Ramos (cell line): Measurements from ENCODE around the gene DIRAS2.

Experiments used
- in situ Hi-C: fragments of 300-500 bp; cut with MboI; formaldehyde crosslinking; loops from one replicate; pipeline ENCODE4 v1.14.3; 2022; ENCODE audit warnings: low sequenced_read_pairs; ENCODE audit not compliant: unreplicated experiment

The DIRAS2 gene

DNA sequence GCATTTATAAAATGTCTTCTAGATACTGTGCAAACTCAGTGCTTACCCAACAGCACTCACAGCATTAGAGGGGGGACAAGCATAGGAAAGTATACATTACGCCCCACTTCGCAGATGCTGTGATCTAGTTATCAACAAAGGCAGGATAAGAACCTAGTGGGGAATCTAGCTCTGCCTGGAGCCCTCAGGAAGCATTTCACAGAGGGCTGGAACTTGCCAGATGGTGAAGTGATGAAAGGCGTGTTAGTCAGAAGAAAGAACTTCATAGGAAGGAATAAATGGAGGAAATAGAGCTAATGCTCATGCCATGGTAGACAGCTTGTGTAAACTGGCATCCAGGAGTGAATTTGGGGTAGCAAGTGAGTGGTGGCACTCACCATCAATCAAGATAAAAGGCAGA, 25.8 kb downstream of the DIRAS2 start:
- in situ Hi-C loops, result no loop called here

DNA sequence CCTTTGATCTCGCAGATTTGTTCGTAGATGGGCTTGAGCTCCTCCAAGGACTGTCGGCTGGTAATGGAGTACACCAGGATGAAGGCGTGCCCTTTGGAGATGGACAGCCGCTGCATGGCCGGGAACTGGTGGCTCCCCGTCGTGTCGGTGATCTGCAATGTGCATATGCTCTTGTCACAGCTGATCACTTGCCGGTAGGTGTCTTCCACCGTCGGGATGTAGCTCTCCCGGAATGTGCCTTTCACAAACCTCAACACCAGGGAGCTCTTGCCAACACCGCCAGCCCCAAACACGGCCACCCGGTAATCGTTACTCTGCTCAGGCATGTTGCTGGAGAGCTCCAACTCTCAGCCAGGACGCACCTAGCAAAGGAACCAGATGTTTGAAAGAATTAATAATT, 29.1 kb downstream of the DIRAS2 start:
- in situ Hi-C loops, result no loop called here

GRCh38 chr9:90612957-90613356, 29.7 kb downstream of the DIRAS2 start:
- in situ Hi-C loops, result no loop called here

GRCh38 chr9:90611568-90611967, 31.1 kb downstream of the DIRAS2 start:
- in situ Hi-C loops, result no loop called here

DNA sequence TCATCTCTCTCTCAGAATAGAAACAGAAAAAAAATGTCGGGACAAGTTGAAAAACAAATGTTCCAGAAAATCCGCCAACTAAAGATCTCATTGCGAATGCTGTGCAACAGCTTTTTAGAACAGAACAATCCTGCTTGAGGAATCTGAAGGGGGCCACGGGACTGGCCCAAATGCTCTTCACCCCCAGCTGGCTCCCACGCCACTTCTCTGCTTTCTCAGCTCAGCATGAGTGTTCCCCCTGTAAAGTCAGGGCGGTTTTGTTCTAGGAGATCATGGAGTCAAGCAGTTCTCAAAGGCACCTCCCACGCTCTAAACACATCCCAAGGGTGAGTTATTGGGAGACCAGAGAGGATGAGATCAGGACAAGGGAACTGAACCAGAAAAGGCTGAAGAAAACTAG, 31.5 kb downstream of the DIRAS2 start:
- in situ Hi-C loops, result no loop called here

- in situ Hi-C loops, result no loop called here
Measured at GRCh38 chr9:90607701-90608516, 34.7 kb downstream of the DIRAS2 start.

DNA sequence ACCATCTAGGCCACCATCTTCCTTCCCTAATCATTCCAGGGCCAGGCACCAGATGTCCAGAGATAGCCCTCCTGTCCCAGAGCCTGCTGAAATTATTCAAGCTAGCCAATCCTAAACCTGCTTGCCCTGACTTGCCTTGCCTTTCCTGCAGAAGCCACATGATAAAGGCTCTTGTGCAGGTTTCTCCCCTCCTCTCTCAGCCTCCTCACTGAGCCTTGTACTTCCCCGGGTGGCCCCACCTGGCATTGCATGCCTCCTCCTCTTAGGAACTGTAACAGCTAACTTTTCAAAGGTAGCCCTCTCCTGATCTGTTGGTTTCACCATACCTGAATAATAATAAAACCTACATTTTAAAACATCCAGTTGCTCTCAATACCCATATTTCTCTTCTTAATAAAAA, 42.6 kb downstream of the DIRAS2 start:
- in situ Hi-C loops, result no loop called here

- in situ Hi-C loops, result no loop called here
Measured at GRCh38 chr9:90598191-90598590, 44.4 kb downstream of the DIRAS2 start.

DNA sequence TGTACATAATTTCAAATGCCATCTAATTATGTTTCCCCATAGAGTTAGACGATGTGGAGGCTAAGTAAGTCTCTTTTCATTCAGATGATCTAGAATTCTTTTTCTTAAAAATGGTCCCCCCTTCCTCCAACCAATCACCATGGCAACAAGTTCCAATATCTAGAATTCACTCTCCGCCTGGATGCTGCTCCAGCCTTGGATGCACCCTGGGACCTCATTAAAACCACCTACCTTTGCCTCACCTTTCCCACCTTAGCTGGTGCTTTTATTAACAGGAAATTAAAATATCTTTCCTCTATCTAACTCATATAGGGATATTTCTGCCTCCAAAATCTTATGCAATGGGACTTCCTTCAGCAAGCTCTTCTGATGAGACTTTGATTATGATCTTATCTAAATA, 49.0 kb downstream of the DIRAS2 start:
- in situ Hi-C loops, result no loop called here

GRCh38 chr9:90580576-90580975, 62.0 kb downstream of the DIRAS2 start:
- in situ Hi-C loops, result no loop called here

DNA sequence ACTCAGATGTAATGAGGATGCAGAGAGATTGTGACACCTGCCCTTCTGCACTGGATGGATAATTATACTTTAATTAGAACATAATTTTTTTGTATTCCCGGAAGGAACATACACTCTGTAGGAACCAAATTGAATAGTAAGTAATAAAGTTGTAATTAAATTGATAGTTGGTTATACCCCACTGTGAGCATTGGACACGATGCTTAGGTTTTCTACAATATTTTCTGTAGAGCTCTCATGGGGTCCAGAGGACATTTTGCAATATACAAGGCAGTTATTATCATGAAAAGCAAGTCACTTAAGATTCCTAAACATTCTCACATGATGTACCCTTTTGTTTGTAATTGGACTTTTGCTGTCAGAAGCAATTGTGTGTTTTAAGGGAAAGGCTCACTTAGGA, 63.4 kb downstream of the DIRAS2 start:
- in situ Hi-C loops, result no loop called here

GRCh38 chr9:90578126-90578815, 64.4 kb downstream of the DIRAS2 start:
- in situ Hi-C loops, result no loop called here

DNA sequence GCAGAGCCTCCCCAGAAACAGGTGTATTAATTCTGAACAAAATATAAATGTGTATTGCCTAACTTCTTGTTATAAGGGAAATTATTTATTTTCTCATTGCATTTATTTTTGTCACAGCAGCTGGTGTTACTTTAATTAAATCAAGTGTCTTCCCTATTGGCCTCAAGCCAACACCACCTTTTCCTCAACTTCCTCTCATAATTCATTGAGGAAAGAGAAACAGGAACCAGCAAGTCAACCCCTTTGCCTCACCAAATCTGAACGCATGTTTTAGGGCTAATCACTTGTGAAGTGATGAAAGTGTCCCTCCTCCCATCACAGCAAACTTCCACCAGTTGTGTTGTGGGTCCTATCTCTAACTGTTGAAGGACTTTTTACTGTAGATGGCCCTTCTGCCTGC, 73.1 kb downstream of the DIRAS2 start:
- in situ Hi-C loops, result no loop called here

DNA sequence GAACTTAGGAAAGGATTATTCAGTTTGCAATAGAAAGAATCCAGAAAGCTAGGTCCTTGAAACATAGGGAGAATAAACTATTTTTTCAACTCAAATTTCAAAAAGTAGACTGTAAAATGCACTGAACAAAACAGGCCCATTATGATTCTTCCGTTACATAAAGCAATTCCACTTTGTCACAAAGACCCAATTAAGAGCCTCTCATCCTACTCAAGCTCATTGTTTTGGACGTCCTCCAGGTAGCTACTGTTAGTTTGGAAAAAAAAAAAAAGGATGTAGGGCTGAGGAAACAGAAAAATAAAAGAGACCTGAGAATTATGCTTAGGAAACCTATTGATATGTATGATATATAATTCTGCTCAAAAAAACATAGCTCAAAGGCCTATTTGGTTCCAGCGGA, 74.0 kb downstream of the DIRAS2 start:
- in situ Hi-C loops, result no loop called here

DNA sequence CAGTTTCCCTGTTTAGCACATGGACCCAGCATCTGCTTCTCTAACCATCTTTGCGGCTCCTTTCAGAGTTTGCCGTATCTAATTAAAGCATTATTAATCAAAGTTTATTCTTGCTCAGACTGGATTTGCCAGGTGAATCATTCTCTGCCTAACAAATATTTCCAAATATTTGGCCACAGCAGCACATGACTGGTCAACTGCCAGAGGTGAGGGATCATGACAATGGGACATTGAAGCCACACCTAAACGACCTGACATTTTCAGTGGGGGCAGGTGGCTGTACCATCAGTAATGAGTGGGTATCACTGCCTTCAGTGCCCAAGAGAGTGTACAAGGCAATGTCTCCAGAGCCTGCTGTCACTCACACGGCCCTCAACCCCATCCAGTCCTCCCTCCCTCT, 80.4 kb downstream of the DIRAS2 start:
- in situ Hi-C loops, result no loop called here
